ENCODE results near the gene SMO. TPM values are rescaled to one million over a fixed set of nuclear protein-coding genes. Genes with fewer than 3 reads are reported as not detected.

Gene SMO
- total RNA-seq (10 to 100 TPM in 1 of 2 donors, 1 to 10 TPM in 1; 4.6 to 19.3 TPM), polyA plus RNA-seq (1 to 10 TPM in 1 of 2 donors, under 1 TPM in 1; 0.87 to 2.5 TPM)
- long read RNA-seq, donor 1, transcript SMO-201 (12 exons, 3,738 nt): major isoform, 10 of 10 reads
- long read RNA-seq, donor 1, partial matches to known transcripts: 0 of 10 reads
- long read RNA-seq, donor 1, other reads (novel, unspliced or antisense): 0 of 10 reads
- long read RNA-seq, donor 2, partial matches to known transcripts: 12 of 12 reads
- long read RNA-seq, donor 2, other reads (novel, unspliced or antisense): 0 of 12 reads
- long read RNA-seq, donor 3, partial matches to known transcripts: 6 of 7 reads
- long read RNA-seq, donor 3, other reads (novel, unspliced or antisense): 0 of 7 reads
- long read RNA-seq, donor 4, partial matches to known transcripts: 0 of 1 reads
- long read RNA-seq, donor 4, other reads (novel, unspliced or antisense): 0 of 1 reads
- long read RNA-seq, donor 5, partial matches to known transcripts: 0 of 2 reads
- long read RNA-seq, donor 5, other reads (novel, unspliced or antisense): 0 of 2 reads

GRCh38 chr7:129188372-129188891, at the start of gene SMO:
Gene SMO, plus strand, starts transcription at chr7:129188633. Its CDS starts 519 bp downstream, at chr7:129189152.
- peaks cover 0 to 7% (median 0%) of the 10 kb centered on the region in 3 donors for H3K27me3 ChIP-seq (ENCODE audit: control insufficient read depth in 3 of 3, insufficient read depth in 3 of 3, low read length in 2 of 3)
- TF ChIP-seq CTCF (IDR thresholded peaks at IDR 0.05; ENCODE audit: control extremely low read depth, extremely low read depth): no peak
- H3K27ac ChIP-seq (ENCODE audit: low read depth in 1 of 2, low read length in 1 of 2): no peak within 1 kb of the TSS

GRCh38 chr7:129143724-129144094, 44.7 kb upstream of the SMO start:
- Histone ChIP-seq H3K27me3 (ENCODE audit: control insufficient read depth in 3 of 3, insufficient read depth in 3 of 3, low read length in 2 of 3) (peaks cover 0 to 66% (median 14%) of the 10 kb centered on the region in 3 donors), H3K27ac (ENCODE audit: low read depth in 1 of 2, low read length in 1 of 2) (no peak overlapping the region), H3K4me3 (no peak overlapping the region), H3K4me1 (ENCODE audit: control insufficient read depth in 5 of 5, insufficient read depth in 5 of 5, low read length in 5 of 5) (peaks cover 0 to 14% (median 0%) of the 10 kb centered on the region in 5 donors), H3K9ac (ENCODE audit: insufficient read depth in 1 of 2, low read length in 2 of 2) (no peak overlapping the region), H3K36me3 (ENCODE audit: control insufficient read depth in 4 of 4, insufficient read depth in 4 of 4, low read length in 4 of 4) (no peaks in the 10 kb centered on the region), H3K9me3 (ENCODE audit: control insufficient read depth in 4 of 4, insufficient read depth in 3 of 4, low read length in 3 of 4) (no peaks in the 10 kb centered on the region)
- 49 to 61% methylated on average over 10 of the region's 10 CpGs for WGBS, 2 donors
- no peak for DNase-seq
- no peak for TF ChIP-seq CTCF (IDR thresholded peaks at IDR 0.05; ENCODE audit: control extremely low read depth, extremely low read depth)
- ATAC-seq (ENCODE audit: insufficient read depth, low FRiP score): no peak

More at GRCh38 chr7:129188372-129188891, at the start of gene SMO:
- Histone ChIP-seq H3K36me3 (ENCODE audit: control insufficient read depth in 4 of 4, insufficient read depth in 4 of 4, low read length in 4 of 4) (peaks cover 0 to 5% (median under 1%) of the 10 kb centered on the region in 4 donors), H3K9me3 (ENCODE audit: control insufficient read depth in 4 of 4, insufficient read depth in 3 of 4, low read length in 3 of 4) (no peaks in the 10 kb centered on the region), H3K4me3 (peak within 1 kb of the TSS; percentile 44), H3K4me1 (ENCODE audit: control insufficient read depth in 5 of 5, insufficient read depth in 5 of 5, low read length in 5 of 5) (peaks cover 3 to 18% (median 10%) of the 10 kb centered on the region in 5 donors), H3K9ac (ENCODE audit: insufficient read depth in 1 of 2, low read length in 2 of 2) (peak within 1 kb of the TSS; percentile 34 to 64)
- ATAC-seq (ENCODE audit: insufficient read depth, low FRiP score) (peak; percentile 16), DNase-seq (peak; percentile 95 to 96 (median 95))
- WGBS, 2 donors: 1 to 2% methylated on average over 26 to 48 of the region's 48 CpGs

GRCh38 chr7:129144095-129144833, 44.2 kb upstream of the SMO start, which contains the start of gene TSPAN33:
Gene TSPAN33, plus strand, starts transcription at chr7:129144707. Its CDS starts 274 bp downstream, at chr7:129144981.
- H3K9ac ChIP-seq (ENCODE audit: insufficient read depth in 1 of 2, low read length in 2 of 2): no peak within 1 kb of the TSS

More at GRCh38 chr7:129144095-129144833, 44.2 kb upstream of the SMO start, which contains the start of gene TSPAN33:
- Histone ChIP-seq H3K36me3 (ENCODE audit: control insufficient read depth in 4 of 4, insufficient read depth in 4 of 4, low read length in 4 of 4) (no peaks in the 10 kb centered on the region), H3K27ac (ENCODE audit: low read depth in 1 of 2, low read length in 1 of 2) (no peak within 1 kb of the TSS), H3K27me3 (ENCODE audit: control insufficient read depth in 3 of 3, insufficient read depth in 3 of 3, low read length in 2 of 3) (peaks cover 0 to 69% (median 14%) of the 10 kb centered on the region in 3 donors), H3K4me3 (peak within 1 kb of the TSS; percentile 7), H3K4me1 (ENCODE audit: control insufficient read depth in 5 of 5, insufficient read depth in 5 of 5, low read length in 5 of 5) (peaks cover 0 to 14% (median 0%) of the 10 kb centered on the region in 5 donors), H3K9me3 (ENCODE audit: control insufficient read depth in 4 of 4, insufficient read depth in 3 of 4, low read length in 3 of 4) (no peaks in the 10 kb centered on the region)
- ATAC-seq (ENCODE audit: insufficient read depth, low FRiP score) (peak; percentile 87), DNase-seq (peak; percentile 68 to 74 (median 73))
- WGBS, 2 donors: 1 to 2% methylated on average over 43 of the region's 43 CpGs
- TF ChIP-seq CTCF (IDR thresholded peaks at IDR 0.05; ENCODE audit: control extremely low read depth, extremely low read depth): no peak
